GM19397 (cell line): ENCODE measurements around the gene SMARCC2.
"Not testable (repeated sequence)": the region's sequence is repeated elsewhere in the genome, so short reads cannot be mapped to it uniquely, and the experiment has no call there.

Source experiments
- ATAC-seq: cut with Tn5 transposase; IDR thresholded peaks from one replicate; pipeline ENCODE4 v1.9.1; 2021; ENCODE audit warnings: mild to moderate bottlenecking, moderate library complexity; ENCODE audit not compliant: unreplicated experiment

SMARCC2 gene

DNA sequence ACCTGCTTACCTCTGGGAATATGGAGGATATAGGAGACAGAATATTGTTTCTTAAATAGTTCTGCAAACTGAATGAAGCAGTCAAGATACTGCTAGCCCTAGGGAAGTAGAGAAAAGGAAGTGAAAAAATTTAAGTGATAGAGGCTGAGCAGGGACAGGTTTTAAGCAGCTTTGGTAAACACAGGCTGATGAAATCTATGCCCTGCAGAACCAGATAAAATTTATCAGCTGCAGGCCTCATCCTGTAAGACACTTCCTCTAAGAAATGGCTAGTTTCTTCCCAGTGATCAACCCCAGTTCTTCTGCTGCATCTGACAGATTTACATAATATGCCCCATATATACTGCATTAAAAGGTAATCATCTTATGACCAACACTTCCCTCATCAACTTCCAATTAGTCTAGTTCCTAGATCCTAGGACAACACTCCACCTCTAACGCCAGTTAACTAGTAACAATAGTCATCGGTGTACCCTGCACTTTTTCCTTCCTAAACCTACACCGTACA is 62.5 kb downstream of the SMARCC2 start:
- ATAC-seq, result no peak

DNA sequence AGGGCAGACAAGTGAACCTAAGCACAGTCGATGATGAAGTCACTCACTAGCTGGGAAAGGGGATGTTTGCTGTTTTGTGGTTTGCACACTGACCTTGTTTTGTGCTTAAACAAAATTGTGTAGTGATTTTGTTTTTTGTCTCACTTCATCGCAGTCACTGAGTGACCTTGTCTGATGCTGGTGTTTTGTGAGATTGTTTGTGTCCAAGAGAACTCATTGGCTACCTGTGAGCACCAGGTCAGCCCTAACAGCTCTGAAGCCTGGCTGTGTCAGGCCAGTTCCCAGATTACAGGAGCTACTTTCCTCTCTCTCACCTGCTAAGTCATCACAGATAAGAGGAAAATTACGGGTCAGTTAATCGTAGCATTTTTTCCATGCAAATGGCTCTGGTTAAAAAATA is 65.2 kb downstream of the SMARCC2 start:
- ATAC-seq, result no peak

DNA sequence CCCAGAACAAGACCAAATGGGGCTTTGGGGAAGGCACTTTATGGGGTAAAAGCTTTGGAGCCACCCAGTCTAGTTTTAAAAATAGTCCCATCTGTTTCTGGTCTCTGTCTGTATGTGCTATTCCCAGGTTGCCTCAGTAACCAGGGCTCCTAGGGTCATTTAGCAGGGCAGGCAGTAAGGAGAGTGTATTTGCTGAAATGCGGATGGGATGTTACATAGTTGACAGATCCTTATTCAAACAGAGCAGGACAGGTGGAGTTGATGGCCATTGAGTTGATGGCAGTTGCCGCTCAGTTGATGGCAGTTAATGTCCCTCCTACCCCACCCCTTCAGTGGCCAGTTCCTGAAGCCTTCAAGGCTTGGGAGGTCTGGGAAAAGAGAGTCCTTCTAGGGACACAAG is 66.6 kb downstream of the SMARCC2 start:
- ATAC-seq, result no peak

DNA sequence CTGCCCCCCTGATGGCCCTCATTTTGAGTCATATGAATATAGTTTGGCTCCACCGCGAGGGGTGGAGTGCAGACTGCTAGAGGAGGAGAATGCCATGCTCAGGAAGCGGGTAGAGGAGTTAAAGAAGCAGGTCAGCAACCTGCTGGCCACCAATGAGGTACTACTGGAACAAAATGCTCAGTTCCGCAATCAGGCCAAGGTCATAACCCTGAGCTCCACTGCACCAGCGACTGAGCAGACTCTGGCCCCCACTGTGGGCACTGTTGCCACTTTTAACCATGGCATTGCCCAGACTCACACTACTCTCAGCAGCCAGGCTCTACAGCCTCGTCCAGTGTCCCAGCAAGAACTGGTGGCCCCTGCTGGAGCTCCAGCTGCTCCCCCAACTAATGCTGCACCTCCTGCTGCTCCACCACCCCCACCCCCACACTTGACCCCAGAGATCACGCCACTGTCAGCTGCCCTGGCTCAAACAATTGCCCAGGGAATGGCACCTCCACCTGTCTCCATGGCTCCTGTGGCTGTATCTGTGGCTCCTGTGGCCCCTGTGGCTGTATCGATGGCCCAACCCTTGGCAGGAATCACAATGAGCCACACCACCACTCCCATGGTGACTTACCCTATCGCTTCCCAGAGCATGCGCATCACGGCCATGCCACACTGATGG is 67.9 kb downstream of the SMARCC2 start:
- ATAC-seq, result no peak

DNA sequence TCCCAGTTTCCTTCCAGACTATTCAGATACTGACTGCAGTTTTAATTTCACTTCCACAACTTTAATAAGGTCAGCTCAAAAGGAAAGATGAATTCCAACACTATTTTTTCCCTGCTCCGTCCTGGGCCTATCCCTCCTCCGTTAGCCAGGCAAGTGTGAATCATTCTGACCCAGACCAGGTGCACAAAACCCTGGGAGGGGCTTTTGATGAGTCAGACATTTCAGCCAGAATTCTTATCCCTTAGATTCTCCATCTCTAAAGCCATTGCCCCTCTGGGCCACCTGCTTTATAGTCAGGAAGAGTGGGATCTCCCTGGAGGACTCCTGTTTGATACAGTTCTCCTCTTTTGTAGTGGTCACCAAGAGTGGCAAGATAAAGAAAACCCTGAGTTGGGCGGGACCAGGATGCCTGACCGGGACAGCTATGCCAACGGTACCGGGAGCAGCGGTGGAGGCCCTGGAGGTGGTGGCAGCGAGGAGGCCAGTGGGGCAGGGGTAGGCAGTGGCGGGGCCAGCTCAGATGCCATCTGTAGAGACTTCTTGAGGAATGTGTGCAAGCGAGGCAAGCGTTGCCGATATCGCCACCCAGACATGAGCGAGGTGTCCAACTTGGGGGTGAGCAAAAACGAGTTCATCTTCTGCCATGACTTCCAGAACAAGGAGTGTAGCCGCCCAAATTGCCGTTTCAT is 69.0 kb downstream of the SMARCC2 start:
- ATAC-seq, result no peak

DNA sequence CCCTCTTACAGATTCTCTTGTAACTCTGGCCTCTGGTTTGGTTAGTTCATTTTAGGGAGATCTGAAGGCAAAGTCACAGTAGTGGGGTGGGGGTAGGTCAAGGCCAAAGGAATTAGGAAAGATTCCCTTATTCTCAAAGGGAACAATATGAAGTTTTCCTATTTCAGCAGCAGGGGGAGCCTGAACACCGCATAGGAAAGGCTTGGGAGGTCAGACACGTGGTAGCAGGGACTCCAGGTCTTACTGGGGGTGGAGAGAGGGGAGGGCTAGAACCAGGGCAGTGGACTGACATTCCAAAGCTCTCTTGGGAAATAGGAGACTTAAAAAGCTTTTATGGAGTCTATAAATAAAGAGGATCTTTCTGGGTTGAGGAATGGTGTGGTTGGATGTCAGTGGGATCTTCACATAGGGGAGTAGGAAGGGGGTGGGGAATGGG is 69.9 kb downstream of the SMARCC2 start:
- ATAC-seq, result no peak

DNA sequence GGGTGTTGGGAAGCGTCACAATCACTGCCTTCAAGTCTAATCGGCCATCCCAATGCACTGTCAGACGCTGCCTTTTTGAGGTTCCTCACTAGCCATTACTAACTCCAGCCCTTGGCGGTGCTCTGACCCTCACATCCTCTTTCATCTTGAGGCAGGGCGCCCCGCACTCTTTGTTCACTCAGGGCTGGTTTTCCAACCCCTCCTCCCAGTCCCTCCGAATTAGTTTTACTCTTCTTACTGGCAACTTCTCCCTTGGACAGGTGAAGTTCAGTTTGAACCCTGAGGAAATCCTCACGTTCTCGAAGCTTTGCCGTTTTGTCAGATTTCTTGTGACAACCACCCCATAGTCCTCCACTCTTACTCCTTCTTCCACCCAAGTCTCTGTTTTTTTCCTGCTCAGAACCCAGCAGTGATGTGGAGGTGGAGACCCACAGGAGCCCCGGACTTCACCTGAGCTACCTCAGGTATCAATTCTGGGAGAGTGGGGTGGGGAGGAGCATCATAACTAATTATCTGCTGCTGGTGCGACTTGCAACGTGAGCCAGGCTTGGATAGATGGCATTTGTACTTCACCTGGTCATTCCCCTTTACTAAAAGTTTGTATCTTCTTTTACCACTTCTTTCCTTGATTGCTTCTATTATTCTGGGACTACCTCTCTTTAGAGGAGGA is 70.5 kb downstream of the SMARCC2 start:
- ATAC-seq, result no peak

DNA sequence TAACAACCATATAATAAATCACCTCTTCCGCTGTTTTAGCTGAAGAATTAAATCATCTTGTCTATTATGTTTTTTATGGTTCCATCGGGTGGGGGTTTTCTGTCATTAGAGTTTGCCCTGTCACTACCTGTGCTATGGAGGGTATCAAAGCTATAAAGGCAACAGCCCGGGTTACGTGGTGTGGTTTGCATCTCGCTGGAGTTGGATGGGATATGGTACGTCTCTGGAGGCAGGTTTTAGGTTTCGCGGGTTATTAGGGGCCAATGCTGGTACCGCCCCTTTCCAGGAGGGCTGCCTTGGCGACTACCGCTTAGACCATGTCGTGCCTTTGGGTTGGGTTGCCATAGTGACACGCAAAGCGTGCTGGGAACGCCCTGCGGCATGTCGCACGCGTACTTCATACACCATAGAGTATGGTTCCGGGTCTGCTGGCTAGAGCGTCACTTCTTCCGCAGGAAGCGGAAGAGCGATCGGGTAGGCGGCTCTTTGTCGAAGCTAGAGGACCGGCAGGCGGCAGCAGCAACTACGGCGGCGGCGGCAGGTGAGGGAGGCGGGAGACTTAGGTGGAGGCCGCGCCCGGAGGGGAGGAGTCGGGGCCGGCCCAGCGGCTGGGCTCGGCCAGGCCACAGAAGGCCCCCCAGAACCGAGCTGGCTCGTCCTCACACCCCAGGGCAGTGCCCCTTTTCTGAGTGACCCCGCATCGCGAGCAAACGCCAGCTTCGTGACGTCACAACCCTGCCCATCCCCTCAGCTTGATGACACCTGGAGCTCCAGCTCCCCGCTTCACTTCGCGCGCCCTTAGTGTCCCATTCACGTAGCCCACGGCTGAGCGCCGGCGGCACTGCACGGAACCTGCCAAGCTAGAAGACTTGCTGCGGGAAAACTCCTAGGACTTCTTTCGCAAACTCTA is 71.2 kb downstream of the SMARCC2 start, which contains the start of gene ZC3H10:
ZC3H10 (plus strand) TSS at position 489 of the 910 bp plus-strand sequence. CDS start 2,297 bp downstream, outside the sequence.
- ATAC-seq, result peak; percentile 81

DNA sequence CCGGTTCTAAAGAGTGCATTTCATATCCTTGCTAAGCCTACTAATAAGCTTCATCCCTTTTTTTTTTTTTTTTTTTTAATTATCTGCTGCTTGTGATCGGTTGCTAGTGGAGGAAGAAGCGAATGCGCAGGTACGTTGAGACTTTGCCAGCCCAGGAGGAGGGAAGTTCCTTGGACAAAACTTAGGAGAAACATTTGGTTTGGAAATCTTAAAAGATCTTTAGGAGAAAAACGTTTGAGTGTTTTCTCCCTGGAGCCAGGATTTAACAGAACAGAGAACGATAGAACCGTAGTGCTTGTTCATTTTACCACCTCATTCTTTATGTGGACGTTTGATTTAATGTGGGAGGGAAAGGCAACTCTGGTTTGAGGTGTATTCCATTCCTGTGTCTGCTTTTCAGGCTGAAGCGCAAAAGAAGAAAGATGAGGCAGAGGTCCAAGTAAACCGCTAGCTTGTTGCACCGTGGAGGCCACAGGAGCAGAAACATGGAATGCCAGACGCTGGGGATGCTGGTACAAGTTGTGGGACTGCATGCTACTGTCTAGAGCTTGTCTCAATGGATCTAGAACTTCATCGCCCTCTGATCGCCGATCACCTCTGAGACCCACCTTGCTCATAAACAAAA is 72.1 kb downstream of the SMARCC2 start:
- ATAC-seq, result not testable (repeated sequence)

DNA sequence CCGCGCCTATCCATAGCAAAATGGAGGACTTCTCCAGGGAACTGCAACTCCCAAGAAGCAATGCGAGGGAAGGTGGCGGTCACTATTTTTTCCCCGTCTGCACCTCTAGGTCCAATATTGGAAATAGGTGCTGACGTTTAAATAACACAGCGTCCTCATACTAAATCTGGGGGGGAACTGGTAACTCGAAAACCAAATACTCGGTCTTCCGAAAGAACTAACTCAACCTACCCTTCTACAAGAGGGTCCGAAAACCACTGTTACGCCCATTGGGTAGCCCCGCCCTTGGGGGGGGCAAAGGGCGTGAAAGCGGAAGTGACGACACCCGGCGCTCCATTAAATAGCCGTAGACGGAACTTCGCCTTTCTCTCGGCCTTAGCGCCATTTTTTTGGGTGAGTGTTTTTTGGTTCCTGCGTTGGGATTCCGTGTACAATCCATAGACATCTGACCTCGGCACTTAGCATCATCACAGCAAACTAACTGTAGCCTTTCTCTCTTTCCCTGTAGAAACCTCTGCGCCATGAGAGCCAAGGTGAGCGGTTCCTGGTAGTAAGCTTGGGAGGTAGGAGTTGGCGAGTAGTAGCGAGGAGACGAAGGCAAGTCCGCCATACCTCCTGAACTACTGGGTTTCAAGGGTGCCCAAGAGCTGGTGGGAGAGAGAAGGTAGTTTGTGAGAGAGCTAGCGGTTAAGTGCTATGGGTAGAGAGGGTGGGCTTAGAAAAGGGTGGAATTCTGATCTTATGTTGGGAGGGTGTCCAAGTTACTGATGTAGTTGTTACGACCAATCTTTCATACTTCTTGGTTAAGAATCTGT is 72.8 kb downstream of the SMARCC2 start, which contains the start of gene RPL41:
RPL41 (plus strand) TSS at position 367 of the 815 bp plus-strand sequence.
- peak; percentile 39 for ATAC-seq

DNA sequence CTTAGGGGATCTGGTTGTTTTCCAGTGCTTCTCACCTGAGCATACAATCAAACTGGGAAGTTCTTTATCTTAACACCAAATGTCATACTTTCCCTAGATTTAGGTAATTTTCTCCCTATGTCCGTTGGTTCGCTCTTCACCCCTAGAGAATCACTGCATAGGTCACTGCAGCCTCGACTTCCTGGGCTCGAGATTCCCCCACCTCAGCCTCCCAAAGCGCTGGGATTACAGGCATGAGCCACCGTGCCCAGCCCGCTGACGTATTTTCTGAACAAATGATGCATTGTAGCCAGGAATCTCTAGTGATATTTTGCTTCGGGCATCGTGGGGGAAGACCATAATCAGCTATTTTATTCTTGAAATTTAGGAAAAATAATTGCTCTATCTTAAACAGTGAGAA is 74.0 kb downstream of the SMARCC2 start:
- no peak for ATAC-seq

DNA sequence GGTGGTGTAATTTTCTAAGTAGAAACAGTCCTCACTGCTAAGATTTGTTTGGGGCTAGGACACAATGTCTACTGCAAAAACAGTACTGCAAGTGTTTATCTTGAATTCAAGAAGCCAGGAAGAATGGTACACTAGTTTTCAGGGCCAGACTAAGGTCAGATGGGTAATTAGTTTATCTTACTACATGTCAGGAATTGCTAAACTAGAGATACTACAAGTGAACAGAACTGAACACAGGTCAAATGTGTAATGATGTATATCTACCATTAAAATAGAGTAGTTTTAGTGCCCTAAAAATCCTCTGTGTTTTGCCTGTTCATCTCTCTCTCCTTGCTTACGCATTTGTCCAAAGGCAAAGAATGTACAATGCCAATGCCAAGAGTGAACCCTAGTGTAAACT is 75.2 kb downstream of the SMARCC2 start:
- ATAC-seq, result no peak
